Immature natural killer cell (primary cell): ENCODE data around the gene ACP2. TPM values are rescaled to one million over a fixed set of nuclear protein-coding genes. Genes with fewer than 3 reads are reported as not detected.

ENCODE experiments used
- DNase-seq, 3 donors: peaks; one replicate each; pipeline ENCODE4 v3.0.0; 2022; ENCODE audit warnings: mixed read lengths in 1 of 3
- H3K27ac Mint-ChIP-seq, 6 donors: one replicate each; pipeline ENCODE4 v1.8.0; 2020; ENCODE audit warnings: mixed read lengths in 6 of 6, mild to moderate bottlenecking in 5 of 6, inconsistent platforms in 4 of 6, moderate library complexity in 3 of 6
- H3K27me3 Mint-ChIP-seq, 3 donors: one replicate each; pipeline ENCODE4 v1.8.0; 2020 to 2021; ENCODE audit warnings: low read depth in 3 of 3, mild to moderate bottlenecking in 3 of 3, mixed read lengths in 3 of 3, moderate library complexity in 3 of 3, inconsistent platforms in 1 of 3
- H3K36me3 Mint-ChIP-seq, 3 donors: one replicate each; pipeline ENCODE4 v1.8.0; 2020; ENCODE audit warnings: mixed read lengths in 3 of 3, inconsistent platforms in 2 of 3, mild to moderate bottlenecking in 2 of 3
- H3K4me1 Mint-ChIP-seq, 2 donors: one replicate each; pipeline ENCODE4 v1.8.0; 2020; ENCODE audit warnings: inconsistent platforms in 2 of 2, mild to moderate bottlenecking in 2 of 2, mixed read lengths in 2 of 2, moderate library complexity in 1 of 2
- H3K4me3 Mint-ChIP-seq, 5 donors: one replicate each; pipeline ENCODE4 v1.8.0; 2020; ENCODE audit warnings: mild to moderate bottlenecking in 5 of 5, mixed read lengths in 5 of 5, inconsistent platforms in 3 of 5, moderate library complexity in 3 of 5
- H3K9me3 Mint-ChIP-seq, 6 donors: one replicate each; pipeline ENCODE4 v1.8.0; 2020; ENCODE audit warnings: mild to moderate bottlenecking in 6 of 6, mixed read lengths in 6 of 6, inconsistent platforms in 4 of 6, moderate library complexity in 3 of 6
- polyA plus RNA-seq, 3 donors: library from polyadenylated mRNA; unstranded; fragments of 300-500 nt; fragmentation: Illumina TruSeq; gene quantifications; one replicate each; pipeline ENCODE4 v1.2.3, GENCODE V29; 2021

Gene ACP2
- polyA plus RNA-seq, 3 donors from 2014 or later, result 6.6 to 20.1 (median 19.2) TPM

- Mint-ChIP-seq H3K4me3 (no peak overlapping the region), H3K27ac (no peak overlapping the region), H3K9me3 (no peaks in the 10 kb centered on the region), H3K36me3 (peaks cover 0 to 3% (median 0%) of the 10 kb centered on the region in 3 donors), H3K4me1 (peaks cover 26 to 37% of the 10 kb centered on the region in 2 donors), H3K27me3 (peaks cover 0 to 3% (median 0%) of the 10 kb centered on the region in 3 donors)
- DNase-seq, result no peak
These were observed 12.7 kb upstream of the ACP2 start for GRCh38 chr11:47261291-47261800.

GRCh38 chr11:47260366-47260765, 11.8 kb upstream of the ACP2 start:
- no peak for DNase-seq
- H3K4me1 Mint-ChIP-seq, result peaks cover 20 to 31% of the 10 kb centered on the region in 2 donors
- H3K27ac Mint-ChIP-seq, result peak overlapping the region in 1 of 6 donors; percentile 53
- peaks cover 0 to 3% (median 0%) of the 10 kb centered on the region in 3 donors for H3K36me3 Mint-ChIP-seq
- H3K9me3 Mint-ChIP-seq, result no peaks in the 10 kb centered on the region
- H3K27me3 Mint-ChIP-seq, result peaks cover 0 to 3% (median 0%) of the 10 kb centered on the region in 3 donors
- H3K4me3 Mint-ChIP-seq, result no peak overlapping the region

GRCh38 chr11:47259232-47259977, 10.8 kb upstream of the ACP2 start:
- peaks cover 0 to 2% (median 0%) of the 10 kb centered on the region in 3 donors for H3K27me3 Mint-ChIP-seq
- H3K4me1 Mint-ChIP-seq, result peaks cover 17 to 27% of the 10 kb centered on the region in 2 donors
- peaks cover 0 to 3% (median 0%) of the 10 kb centered on the region in 3 donors for H3K36me3 Mint-ChIP-seq
- peak overlapping the region in 4 of 6 donors; percentile 24 to 86 (median 52) for H3K27ac Mint-ChIP-seq
- H3K9me3 Mint-ChIP-seq, result no peaks in the 10 kb centered on the region
- peak overlapping the region in 4 of 5 donors; percentile 47 to 59 (median 55) for H3K4me3 Mint-ChIP-seq
- DNase-seq, result peak in 1 of 3 donors; percentile 15

- no peaks in the 10 kb centered on the region for H3K9me3 Mint-ChIP-seq
- H3K4me3 Mint-ChIP-seq, result peak overlapping the region; percentile 62 to 81 (median 78)
- no peak for DNase-seq
- no peaks in the 10 kb centered on the region for H3K27me3 Mint-ChIP-seq
- peaks cover 0 to 3% (median 0%) of the 10 kb centered on the region in 3 donors for H3K36me3 Mint-ChIP-seq
- peak overlapping the region; percentile 34 to 75 (median 65) for H3K27ac Mint-ChIP-seq
- H3K4me1 Mint-ChIP-seq, result peaks cover 17 to 27% of the 10 kb centered on the region in 2 donors
These were observed 9.8 kb upstream of the ACP2 start for GRCh38 chr11:47258317-47258902.

- Mint-ChIP-seq H3K4me1 (peaks cover 17 to 27% of the 10 kb centered on the region in 2 donors), H3K36me3 (peaks cover 0 to 3% (median 0%) of the 10 kb centered on the region in 3 donors), H3K27ac (peak within 1 kb of the TSS; percentile 34 to 75 (median 65)), H3K4me3 (peak within 1 kb of the TSS; percentile 62 to 81 (median 78)), H3K27me3 (no peaks in the 10 kb centered on the region), H3K9me3 (no peaks in the 10 kb centered on the region)
- DNase-seq, result peak; percentile 38 to 47 (median 42)
These were observed 9.1 kb upstream of the ACP2 start, which contains the start of gene NR1H3 for GRCh38 chr11:47257517-47258316. Gene NR1H3 (plus strand): TSS chr11:47257996. CDS start chr11:47259217, 1,221 bp downstream.

- peaks cover 17 to 27% of the 10 kb centered on the region in 2 donors for H3K4me1 Mint-ChIP-seq
- peaks cover 0 to 3% (median 0%) of the 10 kb centered on the region in 3 donors for H3K36me3 Mint-ChIP-seq
- no peak for DNase-seq
- H3K27me3 Mint-ChIP-seq, result no peaks in the 10 kb centered on the region
- no peaks in the 10 kb centered on the region for H3K9me3 Mint-ChIP-seq
- H3K27ac Mint-ChIP-seq, result no peak overlapping the region
- H3K4me3 Mint-ChIP-seq, result peak overlapping the region in 1 of 5 donors; percentile 81
These were observed 8.5 kb upstream of the ACP2 start for GRCh38 chr11:47257177-47257516.

GRCh38 chr11:47256374-47256773, 7.8 kb upstream of the ACP2 start:
- H3K9me3 Mint-ChIP-seq, result no peaks in the 10 kb centered on the region
- H3K27ac Mint-ChIP-seq, result no peak overlapping the region
- H3K4me3 Mint-ChIP-seq, result no peak overlapping the region
- H3K4me1 Mint-ChIP-seq, result peaks cover 19 to 27% of the 10 kb centered on the region in 2 donors
- H3K27me3 Mint-ChIP-seq, result no peaks in the 10 kb centered on the region
- no peak for DNase-seq
- peaks cover 0 to 3% (median 0%) of the 10 kb centered on the region in 3 donors for H3K36me3 Mint-ChIP-seq

GRCh38 chr11:47254386-47254785, 5.8 kb upstream of the ACP2 start:
- Mint-ChIP-seq H3K9me3 (no peaks in the 10 kb centered on the region), H3K36me3 (no peaks in the 10 kb centered on the region), H3K4me1 (peaks cover 23% of the 10 kb centered on the region in 2 donors), H3K27me3 (no peaks in the 10 kb centered on the region), H3K27ac (peak overlapping the region in 1 of 6 donors; percentile 43), H3K4me3 (no peak overlapping the region)
- no peak for DNase-seq

- no peaks in the 10 kb centered on the region for H3K36me3 Mint-ChIP-seq
- no peak overlapping the region for H3K4me3 Mint-ChIP-seq
- H3K27ac Mint-ChIP-seq, result no peak overlapping the region
- no peak for DNase-seq
- H3K9me3 Mint-ChIP-seq, result no peaks in the 10 kb centered on the region
- H3K4me1 Mint-ChIP-seq, result peaks cover 23 to 27% of the 10 kb centered on the region in 2 donors
- no peaks in the 10 kb centered on the region for H3K27me3 Mint-ChIP-seq
These were observed 5.0 kb upstream of the ACP2 start for GRCh38 chr11:47253660-47254059.

- Mint-ChIP-seq H3K27me3 (no peaks in the 10 kb centered on the region), H3K9me3 (no peaks in the 10 kb centered on the region), H3K36me3 (no peaks in the 10 kb centered on the region), H3K27ac (peak overlapping the region in 1 of 6 donors; percentile 29), H3K4me1 (peaks cover 29% of the 10 kb centered on the region in 2 donors), H3K4me3 (peak overlapping the region in 1 of 5 donors; percentile 15)
- no peak for DNase-seq
These were observed 3.1 kb upstream of the ACP2 start for GRCh38 chr11:47251751-47252150.

- peaks cover 0 to 5% (median 0%) of the 10 kb centered on the region in 3 donors for H3K36me3 Mint-ChIP-seq
- H3K27me3 Mint-ChIP-seq, result no peaks in the 10 kb centered on the region
- H3K4me3 Mint-ChIP-seq, result peak overlapping the region; percentile 92 to 100 (median 97)
- DNase-seq, result no peak
- peaks cover 29 to 30% of the 10 kb centered on the region in 2 donors for H3K4me1 Mint-ChIP-seq
- peak overlapping the region in 5 of 6 donors; percentile 86 to 99 (median 98) for H3K27ac Mint-ChIP-seq
- H3K9me3 Mint-ChIP-seq, result no peaks in the 10 kb centered on the region
These were observed 733 bp upstream of the ACP2 start for GRCh38 chr11:47249378-47249715.

GRCh38 chr11:47248304-47248663, 330 bp downstream of the ACP2 start:
- no peak for DNase-seq
- H3K36me3 Mint-ChIP-seq, result peaks cover 0 to 10% (median 2%) of the 10 kb centered on the region in 3 donors
- H3K27ac Mint-ChIP-seq, result peak overlapping the region; percentile 86 to 99 (median 98)
- H3K4me1 Mint-ChIP-seq, result peaks cover 29 to 30% of the 10 kb centered on the region in 2 donors
- H3K27me3 Mint-ChIP-seq, result no peaks in the 10 kb centered on the region
- H3K9me3 Mint-ChIP-seq, result no peaks in the 10 kb centered on the region
- H3K4me3 Mint-ChIP-seq, result peak overlapping the region; percentile 92 to 100 (median 97)

GRCh38 chr11:47247502-47247901, 1.1 kb downstream of the ACP2 start:
- H3K4me1 Mint-ChIP-seq, result peaks cover 29 to 30% of the 10 kb centered on the region in 2 donors
- no peaks in the 10 kb centered on the region for H3K9me3 Mint-ChIP-seq
- H3K27ac Mint-ChIP-seq, result no peak overlapping the region
- no peaks in the 10 kb centered on the region for H3K27me3 Mint-ChIP-seq
- H3K4me3 Mint-ChIP-seq, result peak overlapping the region; percentile 92 to 100 (median 97)
- no peak for DNase-seq
- H3K36me3 Mint-ChIP-seq, result peaks cover 0 to 12% (median 3%) of the 10 kb centered on the region in 3 donors
